Fibroblast of skin of scalp (primary cell): ENCODE results near the gene SPOP.
A peak's percentile ranks its signal among the peaks of the same experiment; 100 is the strongest.
"Not testable (repeated sequence)": the region's sequence is repeated elsewhere in the genome, so short reads cannot be mapped to it uniquely, and the experiment has no call there.

Source experiments
- DNase-seq: peaks from one replicate; pipeline ENCODE4 v3.0.0-alpha.2; 2013

Gene SPOP

DNA sequence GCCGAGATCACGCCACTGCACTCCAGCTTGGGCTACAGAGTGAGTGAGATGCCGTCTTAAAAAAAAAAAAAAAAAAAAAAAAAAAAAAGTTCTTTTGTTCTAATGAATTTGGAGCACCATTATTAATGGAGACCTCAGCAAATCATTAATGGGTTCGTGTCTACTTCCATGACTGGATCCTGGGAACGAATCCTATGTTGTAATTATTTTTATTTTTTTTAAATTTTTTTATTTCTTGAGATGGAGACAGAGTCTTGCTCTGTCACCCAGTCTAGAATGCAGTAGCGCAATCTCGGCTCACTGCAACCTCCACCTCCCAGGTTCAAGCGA lies 30.7 kb downstream of the SPOP start:
- no peak for DNase-seq

DNA sequence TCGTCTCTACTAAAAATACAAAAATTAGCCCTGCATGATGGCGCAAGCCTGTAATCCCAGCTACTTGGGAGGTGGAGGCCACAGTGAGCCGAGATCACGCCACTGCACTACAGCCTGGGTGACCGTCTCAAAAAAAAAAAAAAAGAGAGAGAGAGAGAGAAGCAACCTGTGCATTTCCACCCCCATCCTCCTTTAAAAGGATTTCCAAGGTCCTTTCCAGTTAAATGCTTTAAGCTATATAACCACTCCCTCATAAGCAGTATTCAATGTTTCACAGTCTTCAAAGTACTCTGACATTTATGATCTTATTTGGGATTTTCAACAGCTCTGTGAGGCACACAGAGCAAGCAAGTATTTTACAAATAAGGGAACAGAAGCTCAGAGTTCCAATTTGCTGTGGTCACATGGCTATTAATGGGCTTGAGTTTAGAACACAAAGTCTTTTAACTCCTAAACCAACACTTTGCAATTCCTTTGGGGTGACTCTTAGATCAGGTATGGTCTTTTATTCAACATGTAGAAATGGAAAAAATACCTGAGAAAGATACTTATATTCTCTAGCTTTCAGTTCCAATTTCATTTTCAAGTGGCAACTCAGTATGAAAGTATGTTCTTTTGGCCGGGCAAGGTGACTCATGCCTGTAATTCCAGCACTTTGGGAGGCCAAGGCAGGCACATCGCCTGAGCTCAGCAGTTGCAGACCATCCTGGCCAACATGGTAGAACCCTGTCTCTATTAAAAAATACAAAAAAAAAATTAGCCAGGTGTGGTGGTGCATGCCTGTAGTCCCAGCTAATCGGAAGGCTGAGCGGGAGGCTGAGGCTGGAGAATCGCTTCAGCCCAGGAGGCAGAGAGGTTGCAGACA lies 31.3 kb downstream of the SPOP start:
- peak; percentile 77 for DNase-seq

DNA sequence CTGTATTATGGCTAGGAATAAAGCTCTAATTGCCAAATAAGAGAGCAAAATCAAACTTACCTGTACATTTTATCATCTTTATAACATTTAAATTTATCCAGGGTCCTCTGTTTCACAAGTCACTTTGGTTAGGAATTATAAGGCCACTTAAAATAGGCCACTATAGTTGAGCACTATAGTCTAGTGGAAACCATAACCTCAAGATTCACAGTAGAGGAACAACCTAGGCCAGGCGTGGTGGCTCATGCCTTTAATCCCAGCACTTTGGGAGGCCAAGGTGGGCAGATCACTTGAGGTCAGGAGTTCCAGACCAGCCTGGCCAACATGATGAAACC lies 31.9 kb downstream of the SPOP start:
- not testable (repeated sequence) for DNase-seq

DNA sequence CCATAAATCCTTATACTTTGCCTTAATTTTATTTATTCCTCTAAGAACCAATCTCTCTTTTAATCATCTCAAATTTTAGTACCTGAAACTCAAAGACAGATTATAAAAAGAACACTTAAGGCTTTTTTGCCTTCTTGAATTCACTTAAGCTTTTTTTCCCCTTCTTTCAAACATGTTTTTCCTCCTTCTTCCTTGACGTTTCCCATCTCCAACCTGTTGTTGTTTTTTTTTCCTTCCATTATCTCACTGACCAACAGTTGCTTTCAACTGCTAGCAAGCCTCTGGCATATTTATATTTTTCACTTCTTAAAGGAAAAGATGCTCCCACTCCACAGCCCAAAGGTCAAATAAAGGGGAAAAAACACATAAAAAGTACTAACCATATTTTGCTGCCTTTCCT lies 32.2 kb downstream of the SPOP start:
- DNase-seq = no peak

DNA sequence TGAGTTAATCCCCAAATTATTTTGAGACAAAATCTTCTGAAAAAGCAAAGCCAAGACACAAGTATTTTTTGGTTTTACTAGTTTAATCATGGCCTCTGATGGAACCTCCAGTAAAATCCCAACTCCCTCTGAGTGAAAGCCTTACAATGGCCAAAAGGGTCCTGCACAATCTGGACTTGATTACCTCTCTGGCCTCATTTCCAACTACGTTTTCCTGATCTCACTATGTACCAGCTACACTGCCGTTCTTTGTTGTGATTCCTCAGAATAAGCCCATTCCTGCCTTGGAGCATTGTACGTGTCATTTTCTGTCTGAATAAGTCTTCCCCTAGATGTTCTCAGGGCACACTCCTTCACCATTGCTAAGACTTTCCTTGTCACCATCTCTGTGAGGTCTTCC lies 37.3 kb downstream of the SPOP start:
- DNase-seq = peak; percentile 31

DNA sequence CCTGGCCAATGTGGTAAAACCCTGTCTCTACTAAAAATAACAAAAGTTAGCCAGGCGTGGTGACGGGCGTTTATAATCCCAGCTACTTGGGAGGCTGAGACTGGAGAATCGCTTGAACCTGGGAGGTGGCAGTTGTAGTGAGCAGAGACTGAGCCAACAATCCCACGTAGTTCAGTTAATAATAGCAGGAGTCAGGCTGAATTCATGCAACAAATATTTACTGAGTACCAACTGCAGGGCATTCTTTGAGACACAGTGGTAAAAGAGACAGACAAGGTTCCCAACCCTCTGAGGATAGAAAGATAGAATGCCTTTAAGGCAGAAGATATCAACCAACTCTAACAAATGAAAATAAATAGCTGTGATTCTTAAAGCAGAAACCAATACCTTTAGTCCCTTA lies 39.1 kb downstream of the SPOP start:
- no peak for DNase-seq

DNA sequence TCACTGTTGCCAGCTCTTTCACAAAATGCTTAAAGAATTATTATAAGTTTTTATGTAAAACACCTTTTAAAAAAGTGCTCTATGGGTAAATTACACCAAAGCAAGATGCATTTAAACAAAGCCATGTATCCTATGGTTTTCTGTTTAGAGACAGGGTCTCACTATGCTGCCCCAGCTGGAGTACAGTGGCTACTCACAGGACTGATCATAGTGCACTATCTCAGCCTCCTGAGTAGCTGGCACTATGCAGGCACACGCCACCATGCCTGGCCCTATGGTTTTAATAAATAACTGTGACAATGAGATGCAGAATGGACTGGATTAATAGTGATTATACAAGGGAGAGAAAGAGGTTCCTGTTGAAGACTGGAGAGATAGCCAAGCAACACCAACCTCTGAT lies 40.2 kb downstream of the SPOP start:
- no peak for DNase-seq

DNA sequence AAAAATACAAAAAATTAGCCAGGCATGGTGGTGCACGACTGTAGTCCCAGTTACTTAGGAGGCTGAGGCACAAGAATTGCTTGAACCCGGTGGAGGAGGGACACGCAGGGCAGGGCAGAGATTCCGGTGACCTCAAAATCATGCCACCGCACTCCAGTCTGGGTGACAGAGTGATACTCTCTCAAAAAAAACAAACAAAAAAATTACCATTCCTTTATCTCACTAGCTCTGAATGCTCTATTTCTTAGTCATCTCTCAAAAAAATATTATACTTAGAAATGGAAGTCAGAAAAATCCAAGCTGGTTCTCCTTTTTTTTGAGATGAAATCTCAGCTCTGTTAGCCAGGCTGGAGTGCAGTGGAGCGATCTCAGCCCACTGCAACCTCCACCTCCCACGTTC lies 40.8 kb downstream of the SPOP start:
- DNase-seq = peak; percentile 47

DNA sequence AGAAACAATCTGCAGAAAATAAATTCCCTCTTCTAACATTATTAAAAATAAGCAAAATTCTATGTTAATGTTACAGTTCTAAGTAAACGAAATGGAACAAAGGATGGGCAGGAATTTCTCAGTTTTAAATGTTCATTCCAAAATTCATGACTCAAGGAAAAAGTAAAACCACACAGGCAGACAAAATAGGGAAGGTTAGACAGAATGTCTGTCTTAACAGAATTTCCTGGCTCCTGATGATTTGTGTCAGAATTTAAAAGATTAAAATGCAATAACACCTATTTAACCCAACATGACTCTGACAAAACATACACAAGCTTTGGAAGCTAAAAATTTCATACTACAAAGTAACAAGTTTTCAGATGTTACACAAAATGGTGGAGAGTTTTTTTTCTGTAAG lies 42.8 kb downstream of the SPOP start:
- no peak for DNase-seq

DNA sequence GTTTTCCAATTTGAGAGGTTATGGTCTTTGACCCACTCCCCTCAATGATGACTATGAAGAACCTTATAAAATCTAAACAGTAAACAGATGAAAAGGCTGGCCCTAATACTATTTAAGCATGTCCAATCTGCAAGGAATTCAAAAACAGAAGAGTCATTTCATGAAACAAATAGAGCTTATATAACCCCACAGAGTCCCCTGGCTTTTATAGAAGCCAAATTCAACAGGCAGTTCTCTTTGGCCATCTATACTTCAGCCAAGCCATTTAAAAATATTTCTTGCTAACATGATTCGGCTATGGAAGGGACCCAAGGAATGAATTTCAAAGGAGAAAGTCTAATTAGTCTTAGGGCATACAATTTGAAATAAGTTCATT lies 43.4 kb downstream of the SPOP start:
- no peak for DNase-seq

DNA sequence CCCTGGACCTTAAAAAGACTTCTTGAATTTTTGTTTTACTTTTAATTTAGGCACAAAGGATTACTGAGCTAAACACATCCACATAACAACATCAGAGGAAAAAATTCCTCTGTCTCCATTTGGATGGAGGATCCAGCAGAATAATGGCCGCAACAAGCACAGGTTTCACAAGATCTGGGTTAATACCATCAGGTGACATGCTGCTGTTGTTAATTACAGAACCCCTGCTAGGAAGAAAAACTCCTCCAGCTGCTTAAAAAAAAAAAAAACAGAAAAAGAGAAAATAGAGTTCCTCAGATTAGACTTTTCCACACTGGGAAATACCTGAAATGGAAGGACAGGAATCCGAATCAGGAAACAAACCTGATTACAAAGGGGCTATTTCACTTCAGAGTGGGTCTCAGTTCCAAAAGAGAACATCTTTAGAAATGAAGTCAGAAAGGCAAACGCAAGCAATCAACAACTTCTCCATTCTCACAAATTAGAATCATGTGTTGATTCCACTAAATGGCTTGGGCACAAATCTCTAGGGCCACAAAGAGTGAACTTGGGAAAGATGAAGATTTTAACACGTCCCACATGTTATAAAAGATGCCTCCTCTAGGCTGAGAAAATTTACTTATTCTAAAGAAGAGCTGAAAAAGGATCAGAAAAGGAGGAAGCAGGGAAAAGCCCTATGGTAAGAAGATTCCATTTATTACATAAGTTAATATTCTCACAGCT lies 44.0 kb downstream of the SPOP start:
- no peak for DNase-seq

DNA sequence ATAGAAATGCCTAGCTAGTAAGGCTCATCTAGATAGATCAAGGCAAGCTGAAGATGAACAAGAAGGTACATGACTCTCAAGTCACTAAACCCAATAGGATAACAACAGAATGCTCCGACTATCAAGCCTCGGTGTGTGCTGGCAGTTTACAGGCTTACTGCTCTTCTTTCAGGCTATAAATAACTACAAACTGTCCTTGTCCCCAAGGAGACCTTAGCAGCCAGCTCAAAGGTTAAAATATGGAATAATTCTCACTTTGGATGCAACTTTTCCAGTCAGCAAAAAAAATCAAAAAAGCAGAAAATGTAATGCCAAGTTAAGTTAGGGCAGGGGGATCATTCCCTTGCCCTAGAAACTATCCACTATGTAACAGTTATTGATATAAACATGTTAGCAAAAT lies 44.6 kb downstream of the SPOP start:
- no peak for DNase-seq

DNA sequence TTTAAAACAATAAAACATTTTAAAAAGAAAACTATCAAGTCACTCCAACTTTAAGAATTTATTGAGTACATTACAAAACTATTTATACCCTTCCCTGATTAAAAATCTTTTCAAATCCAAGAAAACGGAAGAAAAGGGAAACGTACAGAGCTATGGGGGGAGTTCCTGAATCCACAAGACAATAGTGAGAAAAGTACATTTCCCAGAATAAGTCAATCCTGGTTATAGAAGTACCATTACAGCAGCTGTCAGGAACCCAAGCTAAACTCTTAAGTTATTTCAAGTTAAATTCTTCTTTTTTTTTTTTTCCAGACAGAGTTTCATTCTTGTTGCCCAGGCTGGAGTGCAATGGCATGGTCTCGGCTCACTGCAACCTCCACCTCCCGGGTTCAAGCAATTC lies 45.7 kb downstream of the SPOP start:
- no peak for DNase-seq

DNA sequence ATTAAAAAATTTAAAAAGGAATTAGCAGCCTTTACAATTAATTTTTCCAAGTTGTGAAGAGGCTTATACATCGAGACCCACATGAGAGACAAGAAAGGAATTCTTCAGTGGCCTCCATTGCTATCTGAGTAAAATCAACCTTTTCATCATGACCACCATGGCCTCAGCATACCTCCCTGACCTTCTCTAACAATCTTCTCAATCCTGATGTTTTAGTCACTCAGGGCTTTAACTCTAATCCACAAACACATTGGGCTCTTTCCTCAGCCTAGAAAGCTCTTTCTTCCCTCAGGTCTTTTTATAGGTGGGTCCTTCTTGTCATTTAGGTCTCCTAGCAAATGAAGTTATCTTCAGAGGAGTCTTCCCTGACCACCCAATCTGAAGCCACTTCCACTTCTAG lies 46.4 kb downstream of the SPOP start:
- no peak for DNase-seq

DNA sequence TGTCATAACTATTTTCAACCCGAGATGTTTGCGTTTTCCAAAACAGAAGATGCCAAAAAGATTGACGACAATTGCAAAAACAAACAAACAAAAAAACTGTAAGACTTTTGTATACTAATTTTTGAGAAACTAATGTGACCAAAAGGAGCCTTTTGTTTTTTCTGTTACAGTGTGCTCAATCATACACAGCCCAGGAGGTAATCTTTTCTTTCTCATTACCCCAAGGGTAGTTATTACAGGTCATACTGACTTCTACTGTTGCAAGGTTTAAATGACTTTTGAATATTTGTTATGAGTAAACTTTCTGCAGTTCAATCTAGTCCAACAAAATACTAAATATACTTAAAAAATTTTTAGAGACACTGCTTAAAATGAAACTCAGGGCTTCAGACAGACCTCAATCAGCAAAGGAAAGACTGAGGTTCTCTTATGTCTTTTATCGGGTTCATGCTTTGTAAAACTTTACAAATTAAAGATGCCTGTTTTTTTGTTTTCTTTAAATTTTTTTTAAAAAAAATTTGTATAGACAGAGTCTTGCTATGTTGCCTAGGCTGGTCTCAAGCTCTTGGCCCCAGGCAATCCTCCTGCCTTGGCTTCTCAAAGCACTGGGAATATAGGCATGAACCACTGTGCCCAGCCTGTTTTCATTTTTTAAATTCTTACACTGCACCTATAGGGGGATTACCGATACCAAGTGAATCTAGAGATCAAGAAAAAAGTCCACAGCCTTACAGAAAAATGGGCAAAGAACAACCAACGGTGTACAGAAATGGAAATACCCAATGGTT lies 47.6 kb downstream of the SPOP start:
- DNase-seq = no peak

DNA sequence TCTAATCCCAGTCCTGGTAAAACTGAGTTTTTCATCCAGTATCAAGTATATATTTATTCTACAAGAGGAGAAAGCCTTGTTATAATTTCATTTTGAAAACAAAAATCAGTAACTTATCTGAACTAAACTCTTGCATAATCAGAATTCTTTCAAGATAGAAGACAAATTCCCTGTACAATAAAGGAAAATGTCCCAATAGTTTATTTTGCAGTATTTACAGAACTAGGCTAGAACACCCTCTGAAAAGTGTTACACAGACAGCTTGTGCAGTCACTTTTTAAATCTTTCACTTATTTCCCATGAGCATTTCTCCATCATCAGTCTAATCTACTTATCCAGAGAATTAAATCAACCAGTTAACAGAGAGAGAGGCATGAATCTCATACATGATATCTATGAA lies 48.5 kb downstream of the SPOP start:
- no peak for DNase-seq

DNA sequence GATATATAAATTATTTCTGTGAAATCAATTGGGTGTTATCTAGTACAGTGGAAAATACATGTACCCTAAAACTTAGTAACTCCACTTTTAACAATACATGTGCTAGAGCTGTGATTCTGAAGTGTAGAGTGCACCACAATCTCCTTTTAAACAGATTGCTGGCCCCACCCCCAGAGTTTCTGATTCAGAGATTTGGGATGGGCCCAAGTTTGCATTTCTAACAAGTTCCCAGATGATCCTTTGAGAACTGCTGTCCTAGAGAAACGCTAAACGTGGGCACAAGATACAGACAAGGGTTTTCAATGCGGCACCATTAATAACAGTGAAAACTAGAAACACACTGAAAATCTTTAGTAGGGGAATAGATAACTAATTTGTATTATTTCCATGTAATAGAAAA lies 53.0 kb downstream of the SPOP start:
- peak; percentile 43 for DNase-seq

DNA sequence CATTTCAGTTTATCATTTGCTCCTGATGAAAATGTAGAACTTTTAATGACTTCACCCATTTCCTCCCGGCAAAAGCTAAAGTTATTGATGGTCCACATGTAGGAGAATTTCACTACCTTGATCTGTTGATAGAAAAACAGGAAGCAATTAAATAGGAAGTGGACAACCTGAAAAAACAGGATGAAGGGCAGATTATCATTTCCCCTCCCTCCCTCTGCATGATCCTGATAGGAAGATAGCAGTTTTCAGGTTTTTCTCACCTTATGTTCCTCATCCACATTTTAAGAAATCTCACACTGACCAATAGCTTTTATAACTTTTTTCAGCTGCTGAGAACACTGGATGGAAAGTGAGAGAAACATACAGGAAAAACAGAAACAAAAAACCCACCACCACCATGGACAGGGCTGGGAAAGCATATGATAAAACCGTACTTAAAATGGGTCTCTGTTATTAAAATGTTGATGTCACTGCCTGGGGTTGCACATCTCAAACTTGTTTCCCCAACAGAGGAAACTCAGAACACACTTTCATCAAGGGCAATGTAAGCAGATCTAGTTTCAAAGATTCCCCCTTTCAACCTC lies 55.9 kb downstream of the SPOP start:
- DNase-seq = no peak

DNA sequence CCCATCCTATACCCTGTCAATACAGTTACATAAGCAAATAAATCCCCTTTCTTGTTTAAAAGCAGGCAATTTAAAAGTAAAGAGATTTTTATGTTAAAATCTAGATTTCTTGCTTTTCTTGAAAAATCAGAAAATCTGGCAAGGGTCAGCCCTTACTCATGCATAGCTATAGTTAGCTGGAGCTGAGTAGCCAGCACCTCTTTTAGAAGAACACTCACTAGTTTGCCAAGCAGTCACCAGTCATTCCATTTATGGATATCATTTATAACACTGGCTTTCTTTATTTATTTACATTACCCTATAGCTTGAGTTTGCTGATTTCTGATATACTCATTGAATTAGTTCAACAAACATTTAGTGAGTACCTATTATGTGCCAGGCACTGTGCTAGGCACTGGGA lies 56.5 kb downstream of the SPOP start:
- no peak for DNase-seq

DNA sequence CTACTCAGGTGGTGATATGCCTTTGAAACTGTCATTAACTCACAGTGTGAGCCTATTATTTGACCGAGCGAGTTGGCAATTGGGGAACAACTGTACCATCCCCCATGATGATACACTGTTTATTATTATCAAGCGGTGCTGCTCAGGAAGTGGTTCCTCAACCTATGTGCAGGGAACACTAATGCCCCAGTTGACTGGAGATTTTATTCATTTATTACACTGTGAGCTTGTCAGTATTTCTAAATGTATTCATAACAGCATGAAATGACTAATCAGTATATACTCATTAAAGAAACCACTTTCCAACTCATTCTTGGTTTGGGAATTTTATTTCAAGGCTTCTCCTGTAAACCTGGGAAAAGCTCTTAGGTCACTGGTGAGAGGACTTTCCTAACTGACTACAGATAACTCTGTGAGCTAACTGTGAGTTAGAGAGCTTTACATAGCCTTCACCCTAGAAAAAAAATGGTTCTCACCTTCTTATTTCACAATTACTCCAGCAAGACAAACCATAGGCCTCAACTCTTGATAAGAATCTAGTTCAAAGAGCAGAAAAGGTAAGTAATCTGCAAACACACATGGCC lies 59.8 kb downstream of the SPOP start:
- no peak for DNase-seq

DNA sequence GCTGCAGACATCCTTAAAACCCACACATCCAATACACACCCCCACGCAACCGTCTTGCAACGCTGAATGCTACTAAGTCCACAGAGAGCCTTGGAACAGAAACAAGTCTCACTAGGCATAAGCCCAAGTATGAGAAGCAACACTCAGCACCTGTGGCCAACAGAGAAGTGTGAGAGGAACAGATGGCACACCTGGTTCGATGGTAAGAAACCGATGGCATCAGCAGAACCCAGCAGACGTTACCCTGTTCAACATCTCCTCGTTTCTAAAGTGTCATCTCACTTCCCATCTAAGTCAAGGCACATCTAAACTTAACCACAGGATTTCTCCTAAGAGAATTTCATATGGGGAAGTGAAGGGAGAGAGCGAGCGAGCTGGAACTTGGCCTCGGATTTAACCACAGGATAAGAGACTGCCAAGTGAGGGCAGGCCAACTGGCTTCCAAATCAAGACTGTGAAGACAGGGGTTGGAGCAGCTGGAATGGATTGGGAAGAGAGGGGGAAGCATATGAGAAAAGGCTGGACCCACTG lies 61.2 kb downstream of the SPOP start:
- DNase-seq = peak; percentile 45

DNA sequence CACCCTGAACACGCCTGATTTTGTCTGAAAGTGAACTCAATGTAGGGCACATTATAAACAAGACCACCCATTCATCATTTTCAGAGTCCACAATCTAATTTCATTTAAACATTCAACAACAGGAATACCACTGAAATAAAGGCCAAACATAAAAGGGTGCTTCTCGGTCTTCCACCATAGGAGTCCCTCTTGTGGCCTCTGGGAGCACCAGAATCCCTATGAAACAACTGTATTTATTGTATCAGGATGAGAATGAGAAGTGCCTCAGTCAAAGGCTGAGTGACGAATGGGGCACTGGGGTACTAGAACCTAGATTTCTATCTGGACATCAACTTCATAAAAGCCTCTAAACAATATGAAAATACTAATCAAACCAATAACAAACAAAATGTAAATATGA lies 61.8 kb downstream of the SPOP start:
- DNase-seq = no peak
